ENCODE measurements around the gene OR11A1. TPM values are rescaled to one million over a fixed set of nuclear protein-coding genes. Genes with fewer than 3 reads are reported as not detected.

OR11A1 gene
- total and polyA plus RNA-seq, 2 experiments from 2014 or later, result not detected

GRCh38 chr6:29376003-29376402 lies 80.9 kb downstream of the OR11A1 start:
- H3K4me3 Mint-ChIP-seq, result no peak overlapping the region
- peak; percentile 47 for DNase-seq (ENCODE audit: low spot score)
- H3K4me3 ChIP-seq, result no peak overlapping the region
- no peaks in the 10 kb centered on the region for H4K20me1 ChIP-seq (replicated peaks; ENCODE audit: insufficient read depth)
- no peak overlapping the region for H2AFZ ChIP-seq
- no peak for ATAC-seq
- peaks cover 6% of the 10 kb centered on the region; the same call in 2 of the 3 replicates for H3K4me1 Mint-ChIP-seq
- no peaks in the 10 kb centered on the region for H3K9me3 Mint-ChIP-seq
- H3K9me2 ChIP-seq (ENCODE audit: insufficient read depth), result no peaks in the 10 kb centered on the region
- H3K27me3 ChIP-seq (ENCODE audit: insufficient read depth), result no peaks in the 10 kb centered on the region
- H3K36me3 ChIP-seq (ENCODE audit: insufficient read depth), result no peaks in the 10 kb centered on the region
- H3K4me2 ChIP-seq, result no peak overlapping the region
- H3K27me3 Mint-ChIP-seq (ENCODE audit: insufficient read depth, low read depth, poor library complexity), result peaks cover 6% of the 10 kb centered on the region
- no peaks in the 10 kb centered on the region for H3K79me2 ChIP-seq (replicated peaks; ENCODE audit: insufficient read depth)
- H3K4me1 ChIP-seq (ENCODE audit: insufficient read depth), result no peaks in the 10 kb centered on the region
- no peaks in the 10 kb centered on the region for H3F3A ChIP-seq (replicated peaks; ENCODE audit: low read depth)
- no peak overlapping the region for H3K27ac ChIP-seq (ENCODE audit: low read depth)
- no peak overlapping the region for H3K27ac Mint-ChIP-seq
- TF ChIP-seq ZNF462 (CRISPR knock-in tag; IDR thresholded peaks at IDR 0.05), result no peak
- TF ChIP-seq CTCF (conservative IDR thresholded peaks at IDR 0.05; ENCODE audit: low read depth in 2 of 2), result peak; percentile 39 to 63; a peak in 3 of 4 replicates
- no peak for TF ChIP-seq POLR2AphosphoS5 (IDR thresholded peaks at IDR 0.05; ENCODE audit: low read depth)
- TF ChIP-seq ZNF114 (CRISPR knock-in tag; IDR thresholded peaks at IDR 0.05), result no peak
- no peaks in the 10 kb centered on the region for H3K36me3 Mint-ChIP-seq (ENCODE audit: low read depth)

Other genes starting within 250 kb of the OR11A1 start
- gene OR14J1, start 155.4 kb downstream of the OR11A1 start, total RNA-seq (2014; rRNA removed; shearing (Covaris generic)), result not detected in 2 replicates
- not detected in 2 replicates for gene OR14J1, start 155.4 kb downstream of the OR11A1 start, polyA plus RNA-seq (2016; fragmentation: Nextera tagmentation; extraction: Ambion mirVana)
- not detected in 2 replicates for gene OR5V1, start 88.2 kb downstream of the OR11A1 start, total RNA-seq (2014; rRNA removed; shearing (Covaris generic))
- gene OR5V1, start 88.2 kb downstream of the OR11A1 start, polyA plus RNA-seq (2016; fragmentation: Nextera tagmentation; extraction: Ambion mirVana), result not detected in 2 replicates
- not detected in 2 replicates for gene OR12D3, start 81.8 kb downstream of the OR11A1 start, total RNA-seq (2014; rRNA removed; shearing (Covaris generic))
- gene OR12D3, start 81.8 kb downstream of the OR11A1 start, polyA plus RNA-seq (2016; fragmentation: Nextera tagmentation; extraction: Ambion mirVana), result not detected in 2 replicates
- gene OR12D2, start 61.4 kb downstream of the OR11A1 start, total RNA-seq (2014; rRNA removed; shearing (Covaris generic)), result not detected in 2 replicates
- gene OR12D2, start 61.4 kb downstream of the OR11A1 start, polyA plus RNA-seq (2016; fragmentation: Nextera tagmentation; extraction: Ambion mirVana), result not detected in 2 replicates
- gene OR12D1, start 42.1 kb downstream of the OR11A1 start, total RNA-seq (2014; rRNA removed; shearing (Covaris generic)), result not detected in 2 replicates
- not detected in 2 replicates for gene OR12D1, start 42.1 kb downstream of the OR11A1 start, polyA plus RNA-seq (2016; fragmentation: Nextera tagmentation; extraction: Ambion mirVana)
- gene OR10C1, start 17.8 kb downstream of the OR11A1 start, total RNA-seq (2014; rRNA removed; shearing (Covaris generic)), result not detected in 2 replicates
- gene OR10C1, start 17.8 kb downstream of the OR11A1 start, polyA plus RNA-seq (2016; fragmentation: Nextera tagmentation; extraction: Ambion mirVana), result not detected in 2 replicates
- not detected in 2 replicates for gene OR2H1, start 84 bp upstream of the OR11A1 start, total RNA-seq (2014; rRNA removed; shearing (Covaris generic))
- gene OR2H1, start 84 bp upstream of the OR11A1 start, polyA plus RNA-seq (2016; fragmentation: Nextera tagmentation; extraction: Ambion mirVana), result not detected in 2 replicates
- gene MAS1L, start 30.9 kb upstream of the OR11A1 start, total RNA-seq (2014; rRNA removed; shearing (Covaris generic)), result not detected in 2 replicates
- gene MAS1L, start 30.9 kb upstream of the OR11A1 start, polyA plus RNA-seq (2016; fragmentation: Nextera tagmentation; extraction: Ambion mirVana), result not detected in 2 replicates
- gene UBD, start 102.7 kb upstream of the OR11A1 start, total RNA-seq (2014; rRNA removed; shearing (Covaris generic)), result not detected in 2 replicates
- not detected in 2 replicates for gene UBD, start 102.7 kb upstream of the OR11A1 start, polyA plus RNA-seq (2016; fragmentation: Nextera tagmentation; extraction: Ambion mirVana)
- not detected in 2 replicates for gene OR2H2, start 128.1 kb upstream of the OR11A1 start, total RNA-seq (2014; rRNA removed; shearing (Covaris generic))
- gene OR2H2, start 128.1 kb upstream of the OR11A1 start, polyA plus RNA-seq (2016; fragmentation: Nextera tagmentation; extraction: Ambion mirVana), result 0.83 and 0.86 TPM in 2 replicates
- gene GABBR1, start 176.1 kb upstream of the OR11A1 start, total RNA-seq (2014; rRNA removed; shearing (Covaris generic)), result 50.2 and 78.9 TPM in 2 replicates
- gene GABBR1, start 176.1 kb upstream of the OR11A1 start, polyA plus RNA-seq (2016; fragmentation: Nextera tagmentation; extraction: Ambion mirVana), result 36.6 and 42.8 TPM in 2 replicates
- gene MOG, start 200.0 kb upstream of the OR11A1 start, total RNA-seq (2014; rRNA removed; shearing (Covaris generic)), result 0.74 and 2.5 TPM in 2 replicates
- 0.49 and 0.55 TPM in 2 replicates for gene MOG, start 200.0 kb upstream of the OR11A1 start, polyA plus RNA-seq (2016; fragmentation: Nextera tagmentation; extraction: Ambion mirVana)
- gene ZFP57, start 224.1 kb upstream of the OR11A1 start, total RNA-seq (2014; rRNA removed; shearing (Covaris generic)), result 0.59 and 2.8 TPM in 2 replicates
- gene ZFP57, start 224.1 kb upstream of the OR11A1 start, polyA plus RNA-seq (2016; fragmentation: Nextera tagmentation; extraction: Ambion mirVana), result 0.84 and 1.3 TPM in 2 replicates

Data from GM23338 (cell line).